ENCODE results near the gene DBR1. TPM values are rescaled to one million over a fixed set of nuclear protein-coding genes. Genes with fewer than 3 reads are reported as not detected.
A peak's percentile ranks its signal among the peaks of the same experiment; 100 is the strongest.

DBR1 gene
- total and polyA plus RNA-seq, 10 donors = 8.1 to 19.2 (median 16.9) TPM

DNA sequence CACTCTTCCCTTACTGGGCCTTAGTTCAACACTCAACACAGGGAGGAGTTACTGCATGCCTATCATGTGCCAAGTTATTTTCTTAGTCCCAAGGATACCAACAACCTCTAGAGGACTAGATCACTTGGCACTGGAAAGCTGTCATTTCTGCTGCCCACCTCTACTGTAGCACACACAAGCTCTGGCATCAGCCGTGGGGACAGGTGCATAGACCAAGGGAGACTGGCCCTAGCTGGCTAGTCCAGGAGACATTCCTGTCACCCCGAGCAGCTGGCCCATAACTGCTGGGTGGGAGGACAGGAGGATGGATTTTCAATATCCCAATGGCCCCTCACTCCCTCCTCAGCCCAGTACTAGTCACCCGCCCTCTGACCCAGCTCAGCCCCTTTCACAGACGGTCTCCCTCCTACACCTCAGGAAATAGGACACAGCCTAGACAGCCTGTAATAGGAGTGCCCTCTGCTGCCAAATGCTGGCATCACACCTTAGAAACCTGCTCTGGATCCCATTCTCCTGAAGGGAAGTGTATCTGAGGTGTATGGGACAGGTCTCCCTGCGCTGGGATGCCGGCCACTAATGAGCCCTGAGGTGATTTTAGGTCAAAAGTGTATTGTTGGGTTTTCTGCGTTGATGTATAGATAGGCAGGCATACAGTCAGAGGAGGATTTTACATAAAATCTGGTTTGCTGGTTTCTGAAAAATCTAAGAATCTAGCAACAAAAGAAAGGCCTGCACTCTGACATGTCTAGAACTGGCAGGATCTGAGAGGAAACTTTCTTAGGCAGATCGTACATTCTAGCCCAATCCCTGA lies 55.9 kb downstream of the DBR1 start:
- 30 to 43% (median 37%) methylated on average over 8 of the region's 8 CpGs for WGBS, 5 donors
- no peak for DNase-seq
- Histone ChIP-seq H3K4me3 (no peak overlapping the region), H3K9me3 (peaks cover 0 to 5% (median 0%) of the 10 kb centered on the region in 8 donors), H3K36me3 (no peaks in the 10 kb centered on the region), H3K27ac (no peak overlapping the region), H3K27me3 (replicated peaks in 1 of 7) (peaks cover 0 to 19% (median 2%) of the 10 kb centered on the region in 7 donors), H3K4me1 (peaks cover 2 to 37% (median 23%) of the 10 kb centered on the region in 6 donors)
- TF ChIP-seq, protein P1, sequence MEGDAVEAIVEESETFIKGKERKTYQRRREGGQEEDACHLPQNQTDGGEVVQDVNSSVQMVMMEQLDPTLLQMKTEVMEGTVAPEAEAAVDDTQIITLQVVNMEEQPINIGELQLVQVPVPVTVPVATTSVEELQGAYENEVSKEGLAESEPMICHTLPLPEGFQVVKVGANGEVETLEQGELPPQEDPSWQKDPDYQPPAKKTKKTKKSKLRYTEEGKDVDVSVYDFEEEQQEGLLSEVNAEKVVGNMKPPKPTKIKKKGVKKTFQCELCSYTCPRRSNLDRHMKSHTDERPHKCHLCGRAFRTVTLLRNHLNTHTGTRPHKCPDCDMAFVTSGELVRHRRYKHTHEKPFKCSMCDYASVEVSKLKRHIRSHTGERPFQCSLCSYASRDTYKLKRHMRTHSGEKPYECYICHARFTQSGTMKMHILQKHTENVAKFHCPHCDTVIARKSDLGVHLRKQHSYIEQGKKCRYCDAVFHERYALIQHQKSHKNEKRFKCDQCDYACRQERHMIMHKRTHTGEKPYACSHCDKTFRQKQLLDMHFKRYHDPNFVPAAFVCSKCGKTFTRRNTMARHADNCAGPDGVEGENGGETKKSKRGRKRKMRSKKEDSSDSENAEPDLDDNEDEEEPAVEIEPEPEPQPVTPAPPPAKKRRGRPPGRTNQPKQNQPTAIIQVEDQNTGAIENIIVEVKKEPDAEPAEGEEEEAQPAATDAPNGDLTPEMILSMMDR (IDR thresholded peaks at IDR 0.05 in 8 of 11, conservative IDR thresholded peaks at IDR 0.05 in 3 of 11) = peak; percentile 37 to 84 (median 72)
- TF ChIP-seq POLR2A (IDR thresholded peaks at IDR 0.05) = no peak
- no peak for TF ChIP-seq POLR2AphosphoS5 (IDR thresholded peaks at IDR 0.05)
- intact Hi-C loops (cut with DNase I; ENCODE audit: low total_unique reads) = no loop called here

DNA sequence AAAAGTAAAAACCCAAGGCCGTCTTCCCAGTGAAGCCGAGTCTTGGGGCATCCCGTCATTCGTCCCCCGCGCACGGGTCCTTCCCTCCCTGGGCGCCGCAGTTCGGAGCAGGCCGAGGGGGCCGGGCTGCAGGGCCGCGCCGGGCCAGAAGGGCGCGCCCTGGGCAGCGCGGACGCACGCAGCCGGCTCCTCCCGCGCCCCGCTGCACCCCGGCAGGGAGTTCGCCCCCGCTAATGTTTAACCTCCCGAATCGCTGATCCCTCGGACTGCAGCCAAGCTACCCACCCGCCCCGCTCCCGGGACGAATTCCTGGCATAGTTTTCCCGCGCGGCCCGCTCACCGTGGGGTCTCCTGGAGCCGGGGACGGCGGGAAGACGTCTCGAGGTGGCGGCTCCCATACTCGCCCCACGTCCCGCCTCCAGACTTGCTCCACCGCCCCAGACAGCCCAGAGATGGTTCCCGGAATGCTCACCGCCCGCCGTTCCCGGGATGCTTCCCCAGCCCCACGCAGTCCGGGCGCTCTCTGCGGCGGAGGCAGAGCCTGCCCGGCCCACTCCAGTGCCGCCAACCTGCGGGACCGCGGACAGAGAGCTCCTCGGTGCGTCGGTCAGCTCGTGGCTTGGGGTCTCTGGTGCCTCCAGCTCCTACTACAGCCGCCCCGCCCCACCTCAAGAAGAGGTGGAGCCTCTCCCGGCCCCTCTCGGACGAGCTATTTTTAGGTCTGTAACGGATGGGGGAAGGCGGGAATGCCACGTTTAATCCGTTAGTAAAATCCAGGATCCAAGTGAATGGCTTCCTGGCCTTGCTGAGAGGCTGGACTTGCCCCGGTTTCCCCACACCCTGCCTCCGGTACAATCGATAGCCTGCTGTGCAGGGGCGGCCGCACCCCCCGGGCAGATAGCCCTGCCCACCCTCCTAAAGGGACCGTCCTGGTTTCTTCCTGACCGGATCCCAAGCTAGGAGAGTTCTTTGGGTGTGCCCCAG lies 59.4 kb downstream of the DBR1 start, which contains the start of gene DZIP1L:
DZIP1L (minus strand) TSS at position 621 of the 984 bp plus-strand sequence. CDS start 11,637 bp downstream, outside the sequence.
- DNase-seq = peak; percentile 92
- Histone ChIP-seq H3K4me3 (peak within 1 kb of the TSS; percentile 49 to 83 (median 68)), H3K4me1 (peaks cover 2 to 44% (median 23%) of the 10 kb centered on the region in 6 donors), H3K36me3 (no peaks in the 10 kb centered on the region), H3K27me3 (replicated peaks in 1 of 7) (peaks cover 0 to 30% (median 2%) of the 10 kb centered on the region in 7 donors), H3K27ac (peak within 1 kb of the TSS; percentile 62 to 84 (median 79)), H3K9me3 (no peaks in the 10 kb centered on the region)
- TF ChIP-seq POLR2AphosphoS5 (IDR thresholded peaks at IDR 0.05) = peak in 2 of 3 donors; percentile 61 to 64
- no peak for TF ChIP-seq POLR2A (IDR thresholded peaks at IDR 0.05)
- TF ChIP-seq, protein P1 (IDR thresholded peaks at IDR 0.05 in 8 of 11, conservative IDR thresholded peaks at IDR 0.05 in 3 of 11) = peak in 9 of 11 experiments; percentile 18 to 81 (median 67)
- intact Hi-C loops (cut with DNase I; ENCODE audit: low total_unique reads) = no loop called here
- 1 to 2% (median 1%) methylated on average over 44 to 86 of the region's 86 CpGs for WGBS, 5 donors

DNA sequence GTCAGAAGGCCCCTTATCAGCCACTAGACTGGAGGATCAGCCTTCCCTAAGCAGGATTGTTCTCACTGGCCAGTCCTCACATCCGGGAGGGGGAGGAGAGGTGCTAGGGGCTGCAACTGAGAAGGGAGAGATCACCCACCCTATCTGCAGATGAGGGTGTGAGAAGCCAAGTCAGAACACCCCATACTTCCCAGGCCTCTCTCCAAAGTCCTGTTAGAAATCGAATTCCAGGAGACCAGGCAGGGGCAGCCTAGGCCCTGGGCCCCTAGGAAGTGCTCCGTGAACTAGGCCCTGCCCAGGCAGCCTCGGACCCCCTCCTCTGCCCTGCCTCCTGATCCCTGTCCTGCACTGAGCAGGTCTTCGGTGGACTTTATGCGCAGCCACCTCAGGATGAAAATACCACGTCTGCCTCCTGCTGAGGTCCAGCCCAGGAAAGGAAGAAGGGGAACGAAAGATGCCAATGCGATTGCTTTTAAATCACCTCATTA lies 60.2 kb downstream of the DBR1 start:
- DNase-seq = no peak

DNA sequence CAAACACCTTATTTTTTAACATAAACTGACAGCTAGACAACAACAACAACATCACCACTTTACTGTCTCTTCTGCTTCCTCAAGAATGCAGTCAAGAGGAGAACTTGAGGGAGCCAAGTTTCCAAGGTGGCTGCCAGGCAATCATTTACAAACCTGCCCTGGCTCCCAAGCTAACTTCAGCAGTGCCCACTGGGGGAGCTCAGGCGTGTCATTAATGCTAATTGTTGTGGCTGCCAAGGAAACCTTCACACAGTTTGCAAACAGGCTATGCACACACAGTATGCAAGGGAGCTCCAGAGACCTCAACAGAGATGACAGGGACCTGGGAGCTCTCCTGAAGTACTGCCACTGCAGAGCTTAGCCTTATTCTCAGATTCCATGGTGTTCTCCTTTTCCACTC lies 61.4 kb downstream of the DBR1 start:
- no peak overlapping the region for H3K4me3 ChIP-seq
- intact Hi-C loops (cut with DNase I; ENCODE audit: low total_unique reads) = no loop called here
- H3K27ac ChIP-seq = no peak overlapping the region
- H3K36me3 ChIP-seq = no peaks in the 10 kb centered on the region
- no peaks in the 10 kb centered on the region for H3K9me3 ChIP-seq
- H3K4me1 ChIP-seq = peaks cover 2 to 36% (median 18%) of the 10 kb centered on the region in 6 donors
- 82 to 100% (median 86%) methylated on average over 1 of the region's 1 CpG for WGBS, 5 donors
- H3K27me3 ChIP-seq (replicated peaks in 1 of 7) = peaks cover 0 to 30% (median 2%) of the 10 kb centered on the region in 7 donors
- TF ChIP-seq, protein P1 (IDR thresholded peaks at IDR 0.05 in 8 of 11, conservative IDR thresholded peaks at IDR 0.05 in 3 of 11) = no peak
- TF ChIP-seq POLR2AphosphoS5 (IDR thresholded peaks at IDR 0.05) (no peak), POLR2A (IDR thresholded peaks at IDR 0.05) (no peak)
- no peak for DNase-seq

More for the DNA sequence above, 60.2 kb downstream of the DBR1 start:
- Histone ChIP-seq H3K4me1 (peaks cover 2 to 44% (median 23%) of the 10 kb centered on the region in 6 donors), H3K27me3 (replicated peaks in 1 of 7) (peaks cover 0 to 30% (median 2%) of the 10 kb centered on the region in 7 donors), H3K36me3 (no peaks in the 10 kb centered on the region), H3K9me3 (no peaks in the 10 kb centered on the region), H3K4me3 (peak overlapping the region; percentile 49 to 83 (median 68)), H3K27ac (peak overlapping the region in 7 of 8 donors; percentile 74 to 84 (median 80))
- no peak for TF ChIP-seq POLR2AphosphoS5 (IDR thresholded peaks at IDR 0.05)
- intact Hi-C loops (cut with DNase I; ENCODE audit: low total_unique reads) = no loop called here
- whole genome bisulfite sequencing, 5 donors = 22 to 40% (median 30%) methylated on average over 9 of the region's 9 CpGs

All from spleen (tissue), 11 donors.